Muscle layer of colon (tissue), 2 donors: Measurements from ENCODE around the gene GALNT14.

Experiments used
- H3K27ac ChIP-seq: one replicate; pipeline ENCODE4 v1.7.0; 2013; ENCODE audit warnings: low read depth, mild to moderate bottlenecking, low read length, moderate library complexity
- H3K27me3 ChIP-seq, 2 donors: one replicate each; pipeline ENCODE4 v1.7.0; 2013; ENCODE audit warnings: low read length in 2 of 2, mild to moderate bottlenecking in 2 of 2; ENCODE audit not compliant: insufficient read depth in 2 of 2, control insufficient read depth in 1 of 2
- H3K36me3 ChIP-seq: one replicate; pipeline ENCODE4 v1.7.0; 2013; ENCODE audit warnings: mild to moderate bottlenecking, low read length; ENCODE audit not compliant: insufficient read depth
- H3K4me1 ChIP-seq: one replicate; pipeline ENCODE4 v1.7.0; 2013; ENCODE audit warnings: mild to moderate bottlenecking, low read length; ENCODE audit not compliant: insufficient read depth
- H3K4me3 ChIP-seq, 2 donors: one replicate each; pipeline ENCODE4 v1.7.0; 2013; ENCODE audit warnings: low read length in 2 of 2, low read depth in 1 of 2, mild to moderate bottlenecking in 1 of 2, moderate library complexity in 1 of 2
- H3K9ac ChIP-seq: one replicate; pipeline ENCODE4 v1.7.0; 2013; ENCODE audit warnings: low read length
- H3K9me3 ChIP-seq: one replicate; pipeline ENCODE4 v1.7.0; 2013; ENCODE audit warnings: mild to moderate bottlenecking, low read length
- donor health status: abdominal sarcoma.
- donor health status: Adenocarcinoma of cecum.

Gene GALNT14

GRCh38 chr2:30934066-30934465 lies 204.2 kb downstream of the GALNT14 start:
- no peaks in the 10 kb centered on the region for H3K27me3 ChIP-seq
- H3K4me1 ChIP-seq = no peaks in the 10 kb centered on the region
- no peak overlapping the region for H3K4me3 ChIP-seq
- H3K27ac ChIP-seq = no peak overlapping the region
- no peaks in the 10 kb centered on the region for H3K36me3 ChIP-seq
- no peaks in the 10 kb centered on the region for H3K9me3 ChIP-seq
- no peak overlapping the region for H3K9ac ChIP-seq

- Histone ChIP-seq H3K27me3 (no peaks in the 10 kb centered on the region), H3K36me3 (no peaks in the 10 kb centered on the region), H3K9me3 (no peaks in the 10 kb centered on the region), H3K4me1 (no peaks in the 10 kb centered on the region), H3K4me3 (no peak overlapping the region), H3K27ac (no peak overlapping the region), H3K9ac (no peak overlapping the region)
Measured at GRCh38 chr2:30933496-30933895, 204.7 kb downstream of the GALNT14 start.

- no peaks in the 10 kb centered on the region for H3K27me3 ChIP-seq
- no peaks in the 10 kb centered on the region for H3K36me3 ChIP-seq
- H3K4me3 ChIP-seq = no peak overlapping the region
- H3K9ac ChIP-seq = no peak overlapping the region
- no peak overlapping the region for H3K27ac ChIP-seq
- no peaks in the 10 kb centered on the region for H3K4me1 ChIP-seq
- H3K9me3 ChIP-seq = no peaks in the 10 kb centered on the region
Measured at GRCh38 chr2:30932870-30933269, 205.4 kb downstream of the GALNT14 start.

GRCh38 chr2:30931841-30932407 lies 206.3 kb downstream of the GALNT14 start:
- H3K9ac ChIP-seq = no peak overlapping the region
- H3K4me3 ChIP-seq = no peak overlapping the region
- H3K4me1 ChIP-seq = no peaks in the 10 kb centered on the region
- H3K9me3 ChIP-seq = no peaks in the 10 kb centered on the region
- H3K27ac ChIP-seq = no peak overlapping the region
- H3K36me3 ChIP-seq = no peaks in the 10 kb centered on the region
- H3K27me3 ChIP-seq = no peaks in the 10 kb centered on the region

GRCh38 chr2:30930716-30931115 lies 207.5 kb downstream of the GALNT14 start:
- Histone ChIP-seq H3K9ac (no peak overlapping the region), H3K4me3 (no peak overlapping the region), H3K36me3 (no peaks in the 10 kb centered on the region), H3K4me1 (no peaks in the 10 kb centered on the region), H3K9me3 (no peaks in the 10 kb centered on the region), H3K27ac (no peak overlapping the region), H3K27me3 (no peaks in the 10 kb centered on the region)

- Histone ChIP-seq H3K27ac (no peak overlapping the region), H3K4me3 (no peak overlapping the region), H3K4me1 (no peaks in the 10 kb centered on the region), H3K36me3 (no peaks in the 10 kb centered on the region), H3K27me3 (no peaks in the 10 kb centered on the region), H3K9ac (no peak overlapping the region), H3K9me3 (no peaks in the 10 kb centered on the region)
Measured at GRCh38 chr2:30927465-30928075, 210.7 kb downstream of the GALNT14 start.

- Histone ChIP-seq H3K4me3 (no peak overlapping the region), H3K27me3 (no peaks in the 10 kb centered on the region), H3K4me1 (no peaks in the 10 kb centered on the region), H3K36me3 (no peaks in the 10 kb centered on the region), H3K9me3 (no peaks in the 10 kb centered on the region), H3K9ac (no peak overlapping the region), H3K27ac (no peak overlapping the region)
Measured at GRCh38 chr2:30926606-30927005, 211.6 kb downstream of the GALNT14 start.

- no peak overlapping the region for H3K9ac ChIP-seq
- H3K27me3 ChIP-seq = no peaks in the 10 kb centered on the region
- no peaks in the 10 kb centered on the region for H3K4me1 ChIP-seq
- no peak overlapping the region for H3K27ac ChIP-seq
- no peaks in the 10 kb centered on the region for H3K36me3 ChIP-seq
- no peak overlapping the region for H3K4me3 ChIP-seq
- H3K9me3 ChIP-seq = no peaks in the 10 kb centered on the region
Measured at GRCh38 chr2:30923623-30924022, 214.6 kb downstream of the GALNT14 start.

- no peak overlapping the region for H3K27ac ChIP-seq
- no peak overlapping the region for H3K4me3 ChIP-seq
- H3K9me3 ChIP-seq = no peaks in the 10 kb centered on the region
- no peaks in the 10 kb centered on the region for H3K4me1 ChIP-seq
- no peak overlapping the region for H3K9ac ChIP-seq
- H3K27me3 ChIP-seq = no peaks in the 10 kb centered on the region
- no peaks in the 10 kb centered on the region for H3K36me3 ChIP-seq
Measured at GRCh38 chr2:30920511-30920910, 217.7 kb downstream of the GALNT14 start.

DNA sequence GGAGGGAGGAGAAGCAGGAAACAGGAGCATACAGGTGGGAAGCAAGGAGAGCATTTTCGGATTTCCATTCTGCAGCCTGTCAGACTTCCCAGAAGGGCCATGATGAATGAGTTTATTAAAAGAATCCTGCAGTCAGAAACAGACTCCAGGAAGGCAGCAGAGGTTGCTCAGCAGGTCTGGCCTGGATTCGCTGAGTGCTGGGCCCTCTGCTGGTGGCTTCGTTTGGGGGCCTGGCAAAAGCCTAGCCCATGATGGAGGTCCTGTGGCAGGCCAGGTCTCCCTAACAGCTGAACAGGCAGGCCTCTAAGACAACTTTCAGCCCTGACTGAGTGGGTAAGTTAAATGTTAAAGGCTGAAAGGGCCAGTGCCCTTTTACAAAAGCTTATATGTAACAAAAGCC lies 222.8 kb downstream of the GALNT14 start:
- H3K36me3 ChIP-seq = no peaks in the 10 kb centered on the region
- H3K9me3 ChIP-seq = no peaks in the 10 kb centered on the region
- H3K27ac ChIP-seq = no peak overlapping the region
- no peaks in the 10 kb centered on the region for H3K4me1 ChIP-seq
- H3K9ac ChIP-seq = no peak overlapping the region
- no peaks in the 10 kb centered on the region for H3K27me3 ChIP-seq
- H3K4me3 ChIP-seq = no peak overlapping the region

- Histone ChIP-seq H3K27me3 (no peaks in the 10 kb centered on the region), H3K9ac (no peak overlapping the region), H3K9me3 (no peaks in the 10 kb centered on the region), H3K27ac (no peak overlapping the region), H3K4me1 (no peaks in the 10 kb centered on the region), H3K36me3 (no peaks in the 10 kb centered on the region), H3K4me3 (no peak overlapping the region)
Measured at GRCh38 chr2:30914456-30914855, 223.8 kb downstream of the GALNT14 start.

- H3K4me1 ChIP-seq = no peaks in the 10 kb centered on the region
- H3K9me3 ChIP-seq = no peaks in the 10 kb centered on the region
- H3K27me3 ChIP-seq = no peaks in the 10 kb centered on the region
Measured at GRCh38 chr2:30912056-30912455, 226.2 kb downstream of the GALNT14 start.

More at GRCh38 chr2:30912056-30912455, 226.2 kb downstream of the GALNT14 start:
- H3K36me3 ChIP-seq = no peaks in the 10 kb centered on the region
- no peak overlapping the region for H3K27ac ChIP-seq
- H3K9ac ChIP-seq = no peak overlapping the region
- no peak overlapping the region for H3K4me3 ChIP-seq
